ENCODE measurements around the gene HOXA5.

HOXA5 gene

GRCh38 chr7:27146491-27147198, 3.2 kb upstream of the HOXA5 start:
- no peak for TF ChIP-seq CTCF (IDR thresholded peaks at IDR 0.05; ENCODE audit: low read depth, low read length)
- no peak overlapping the region for H3K4me3 ChIP-seq (ENCODE audit: low read depth, low read length)

GRCh38 chr7:27145914-27146412, 2.5 kb upstream of the HOXA5 start:
- no peak for TF ChIP-seq CTCF (IDR thresholded peaks at IDR 0.05; ENCODE audit: low read depth, low read length)
- H3K4me3 ChIP-seq (ENCODE audit: low read depth, low read length): no peak overlapping the region

- no peak for TF ChIP-seq CTCF (IDR thresholded peaks at IDR 0.05; ENCODE audit: low read depth, low read length)
- H3K4me3 ChIP-seq (ENCODE audit: low read depth, low read length): no peak overlapping the region
Measured at GRCh38 chr7:27145165-27145913, 1.9 kb upstream of the HOXA5 start.

- TF ChIP-seq CTCF (IDR thresholded peaks at IDR 0.05; ENCODE audit: low read depth, low read length): no peak
- H3K4me3 ChIP-seq (ENCODE audit: low read depth, low read length): no peak overlapping the region
Measured at GRCh38 chr7:27144781-27145164, 1.3 kb upstream of the HOXA5 start.

- no peak for TF ChIP-seq CTCF (IDR thresholded peaks at IDR 0.05; ENCODE audit: low read depth, low read length)
- H3K4me3 ChIP-seq (ENCODE audit: low read depth, low read length): peak overlapping the region; percentile 80
Measured at GRCh38 chr7:27143950-27144780, 684 bp upstream of the HOXA5 start.

- peak overlapping the region; percentile 80 for H3K4me3 ChIP-seq (ENCODE audit: low read depth, low read length)
- TF ChIP-seq CTCF (IDR thresholded peaks at IDR 0.05; ENCODE audit: low read depth, low read length): no peak
Measured at GRCh38 chr7:27142580-27143022, 880 bp downstream of the HOXA5 start.

Measured in WI38 (cell line).